Muscle of back (tissue), 11 donors: ENCODE measurements around the gene EGR1. TPM values are rescaled to one million over a fixed set of nuclear protein-coding genes. Genes with fewer than 3 reads are reported as not detected.

ENCODE experiments used
- DNase-seq, 3 donors: peaks; one replicate each; pipeline versions ENCODE4 v3.0.0 to v3.0.0-alpha.2; 2013
- polyA plus RNA-seq, 10 donors: library from polyadenylated mRNA; unstranded; fragments of 120-200 nt; gene quantifications; one replicate each; pipeline ENCODE4 v1.2.1, GENCODE V29; 2013; ENCODE audit not compliant: insufficient read length in 10 of 10

The EGR1 gene
- polyA plus RNA-seq, 10 donors: 52.7 to 1,010 (median 186) TPM

- peak; percentile 73 to 94 (median 91) for DNase-seq
These were observed 15.6 kb upstream of the EGR1 start for GRCh38 chr5:138449501-138450239.

- DNase-seq: no peak
These were observed 14.3 kb upstream of the EGR1 start for GRCh38 chr5:138450971-138451370.

GRCh38 chr5:138452720-138453119, 12.6 kb upstream of the EGR1 start:
- DNase-seq: no peak

- no peak for DNase-seq
These were observed 11.7 kb upstream of the EGR1 start for GRCh38 chr5:138453590-138453989.

GRCh38 chr5:138454121-138454520, 11.2 kb upstream of the EGR1 start:
- DNase-seq: no peak

GRCh38 chr5:138455232-138455930, 9.9 kb upstream of the EGR1 start:
- DNase-seq: no peak

GRCh38 chr5:138457531-138458275, 7.6 kb upstream of the EGR1 start:
- DNase-seq: no peak

- no peak for DNase-seq
These were observed 6.9 kb upstream of the EGR1 start for GRCh38 chr5:138458384-138458783.

GRCh38 chr5:138458856-138459255, 6.4 kb upstream of the EGR1 start:
- DNase-seq: no peak

GRCh38 chr5:138459311-138459933, 5.9 kb upstream of the EGR1 start:
- DNase-seq: peak in 1 of 3 donors; percentile 54

GRCh38 chr5:138460032-138460693, 5.1 kb upstream of the EGR1 start:
- DNase-seq: no peak

GRCh38 chr5:138461343-138462125, 3.7 kb upstream of the EGR1 start:
- peak in 1 of 3 donors; percentile 24 for DNase-seq

- DNase-seq: no peak
These were observed 1.8 kb upstream of the EGR1 start for GRCh38 chr5:138463419-138464007.

- peak; percentile 97 to 99 (median 99) for DNase-seq
These were observed 1.3 kb upstream of the EGR1 start for GRCh38 chr5:138464008-138464387.

GRCh38 chr5:138464388-138465260, 655 bp upstream of the EGR1 start:
- peak; percentile 99 to 100 (median 99) for DNase-seq

GRCh38 chr5:138466125-138466899, 1.0 kb downstream of the EGR1 start:
- DNase-seq: peak in 2 of 3 donors; percentile 21 to 48

GRCh38 chr5:138466900-138467710, 1.8 kb downstream of the EGR1 start:
- no peak for DNase-seq

GRCh38 chr5:138467711-138468132, 2.4 kb downstream of the EGR1 start:
- no peak for DNase-seq
